ENCODE measurements around the gene ASB4.

ASB4 gene

DNA sequence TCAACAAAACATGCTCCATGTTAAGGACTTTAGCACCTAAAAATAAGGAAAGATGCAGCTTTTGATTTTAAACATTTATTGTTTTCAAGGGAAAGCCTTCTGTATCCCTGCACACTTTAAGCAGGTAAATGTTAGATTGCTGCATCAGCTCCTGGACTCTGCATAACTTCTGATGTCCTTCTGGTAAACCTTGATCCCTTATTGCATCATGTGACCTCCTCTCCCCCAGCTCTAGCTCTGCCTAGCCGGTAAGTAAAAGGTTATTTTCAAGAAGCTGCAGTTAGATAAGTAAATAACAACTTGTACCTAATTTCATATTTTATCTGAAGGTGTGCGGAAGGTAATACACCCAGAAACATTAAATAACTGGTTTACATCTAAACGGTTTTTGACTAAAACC lies 73.1 kb downstream of the ASB4 start:
- DNase-seq = no peak

DNA sequence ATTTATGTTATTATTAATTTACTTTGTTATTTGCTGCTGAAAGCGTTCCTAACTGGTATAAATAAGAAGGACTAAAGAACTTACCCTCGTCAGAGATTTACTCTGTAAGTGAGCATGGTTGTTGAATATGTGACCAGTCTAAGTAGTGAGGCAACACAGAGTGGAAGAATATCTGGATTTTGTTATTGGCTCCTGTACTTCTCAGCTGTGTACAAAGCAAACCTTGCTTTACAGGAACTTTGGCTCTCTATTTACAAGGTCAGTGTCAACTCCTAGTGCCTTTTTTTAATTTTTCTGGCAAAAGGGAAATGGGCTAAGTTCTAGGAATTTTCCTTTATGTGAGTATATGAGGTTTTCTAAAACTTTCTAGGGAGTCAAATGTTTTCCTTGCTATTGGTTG lies 74.9 kb downstream of the ASB4 start:
- no peak for DNase-seq

DNA sequence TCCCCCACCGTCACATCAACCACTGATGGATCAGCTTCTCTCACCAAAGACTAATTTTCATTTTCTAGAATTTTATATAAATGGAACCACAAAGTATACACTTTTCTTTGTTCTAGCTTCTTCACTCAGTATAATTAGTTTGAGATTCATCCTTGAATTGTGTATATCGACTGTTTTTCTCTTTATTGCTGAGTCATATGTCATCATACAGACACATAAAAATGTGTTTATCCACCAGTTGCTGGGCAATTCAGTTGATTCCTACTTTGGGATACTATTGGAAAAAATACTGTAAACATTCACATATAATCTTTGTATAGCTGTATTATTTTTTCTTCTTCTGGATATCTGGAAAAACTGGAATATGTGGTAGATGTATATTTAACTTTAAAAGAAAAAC lies 84.0 kb downstream of the ASB4 start:
- DNase-seq = no peak

DNA sequence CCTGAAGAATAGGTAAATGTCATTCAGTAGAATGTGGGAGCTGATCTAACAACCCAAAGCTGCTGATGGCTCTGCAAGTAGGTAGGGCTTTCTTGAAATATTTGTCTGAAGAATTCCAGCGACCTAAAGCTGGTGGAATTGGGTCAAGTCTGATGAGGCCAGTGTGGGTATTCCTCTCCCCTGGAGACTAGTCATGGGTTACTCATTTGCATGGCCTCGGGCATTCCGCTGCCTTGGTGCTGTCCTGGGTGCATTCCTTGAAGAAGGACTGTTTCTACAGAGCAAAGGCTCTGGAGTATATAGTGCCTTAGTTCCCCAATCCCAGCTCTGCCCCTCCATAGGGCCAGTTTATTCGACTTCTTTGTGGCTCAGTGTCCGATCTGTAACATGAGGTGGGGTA lies 91.4 kb downstream of the ASB4 start:
- DNase-seq = no peak

DNA sequence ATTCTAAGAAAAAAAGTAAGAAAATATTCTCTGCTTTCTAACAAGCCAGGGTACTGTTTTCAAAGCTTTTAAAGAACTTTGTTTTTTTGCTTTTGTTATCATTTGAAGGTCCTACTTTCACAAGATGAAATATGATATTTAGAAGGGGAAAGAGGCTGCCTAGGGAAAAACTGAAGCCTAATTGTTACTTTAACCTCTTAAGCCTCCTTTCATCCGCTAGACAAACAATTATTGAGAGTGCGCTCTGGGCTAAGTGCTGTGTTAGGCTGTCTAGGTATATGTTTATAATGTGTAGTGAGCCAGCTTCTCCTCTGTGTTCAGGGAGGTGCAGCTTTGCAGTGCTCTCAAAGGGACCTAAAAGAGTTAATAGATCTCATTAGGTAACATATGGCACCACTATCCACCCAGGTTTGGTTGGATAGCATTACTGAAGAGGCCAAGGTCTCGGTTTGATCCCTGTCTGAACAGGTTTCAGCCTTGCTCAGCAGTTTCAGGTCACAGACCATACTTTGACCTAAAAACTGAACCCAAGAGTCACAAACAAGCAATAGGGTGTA lies 92.6 kb downstream of the ASB4 start:
- DNase-seq = no peak

- DNase-seq = no peak
These were observed 93.6 kb downstream of the ASB4 start for GRCh38 chr7:95579318-95579717.

GRCh38 chr7:95581467-95581866 lies 95.7 kb downstream of the ASB4 start:
- no peak for DNase-seq

GRCh38 chr7:95582578-95583293 lies 97.0 kb downstream of the ASB4 start:
- no peak for DNase-seq

DNA sequence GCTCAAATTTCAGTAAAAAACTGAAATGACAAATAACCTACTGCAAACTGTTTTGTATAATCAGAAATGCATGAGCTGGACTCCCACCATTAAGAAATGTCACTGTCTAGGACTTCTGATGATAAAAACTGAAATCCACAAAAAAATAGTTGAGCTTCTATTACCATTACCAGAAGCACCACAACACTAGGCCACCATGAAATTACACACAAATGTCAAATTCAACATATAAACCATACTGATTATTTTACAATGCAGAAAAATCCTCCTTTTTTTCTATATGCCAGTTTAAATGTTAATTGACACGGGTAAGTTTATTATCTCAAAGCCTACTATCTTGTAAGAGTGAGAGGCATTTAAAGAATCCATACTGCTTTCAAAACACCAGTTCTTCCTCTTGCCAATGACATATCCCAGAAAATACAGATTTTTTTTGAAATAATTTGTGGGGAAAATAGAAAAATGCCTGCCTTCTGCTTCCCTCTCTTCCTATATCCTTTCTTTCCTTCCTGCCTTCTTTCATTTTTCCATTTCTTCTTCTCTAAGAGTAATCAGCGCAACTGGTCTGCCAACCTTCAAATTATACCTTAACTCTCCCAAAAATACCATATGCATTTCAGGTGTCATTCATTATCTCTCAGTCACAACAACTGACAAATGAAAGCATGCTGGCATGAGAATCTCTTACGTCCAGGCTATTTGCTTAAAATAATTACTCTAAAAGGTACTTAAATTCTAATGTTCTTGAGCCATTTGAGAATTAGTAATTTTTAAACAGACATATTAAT lies 98.3 kb downstream of the ASB4 start:
- no peak for DNase-seq

- DNase-seq = no peak
These were observed 99.2 kb downstream of the ASB4 start for GRCh38 chr7:95584769-95585425.

GRCh38 chr7:95585426-95585789 lies 99.7 kb downstream of the ASB4 start:
- DNase-seq = no peak

DNA sequence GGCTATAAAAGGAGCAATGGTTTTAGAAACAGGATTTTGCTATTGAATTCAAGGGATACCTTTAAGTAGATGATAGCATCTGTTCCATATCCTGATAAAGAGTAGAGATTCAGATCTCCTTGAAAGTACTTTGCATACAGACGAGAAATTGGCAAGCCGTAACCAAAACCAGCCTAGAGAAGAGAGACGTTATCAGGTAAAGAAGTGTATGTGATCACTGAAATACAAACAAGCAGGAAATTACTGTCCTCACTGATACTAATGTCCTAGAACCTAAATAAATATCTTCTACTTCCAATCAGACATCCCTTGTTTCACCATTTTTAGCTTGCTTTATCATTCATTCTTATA lies 101.2 kb downstream of the ASB4 start:
- DNase-seq = no peak

- DNase-seq = no peak
These were observed 103.3 kb downstream of the ASB4 start for GRCh38 chr7:95589031-95589430.

DNA sequence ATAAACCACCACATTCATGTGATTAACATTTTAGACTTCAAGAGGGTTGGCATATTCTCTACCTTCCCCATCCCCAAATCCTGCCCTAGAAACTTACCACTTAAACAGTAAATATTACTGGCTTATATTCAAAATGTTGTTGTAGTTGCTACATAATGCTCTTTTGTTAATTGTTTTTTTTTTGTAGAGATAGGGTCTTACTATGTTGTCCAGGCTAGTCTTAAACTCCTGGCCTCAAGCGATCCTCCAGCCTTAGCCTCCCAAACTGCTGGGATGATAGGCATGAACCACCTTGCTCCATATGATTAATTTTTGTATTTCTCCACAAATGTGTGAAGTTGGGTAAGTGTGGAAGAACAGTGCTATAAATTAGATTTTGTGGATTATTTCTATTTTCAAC lies 104.0 kb downstream of the ASB4 start:
- no peak for DNase-seq
